Upper lobe of left lung (tissue), 6 donors: Measurements from ENCODE around the gene PCNX3. TPM values are rescaled to one million over a fixed set of nuclear protein-coding genes. Genes with fewer than 3 reads are reported as not detected.

Experiments used
- ATAC-seq, 2 donors: fragments of 200-7000 bp; cut with Tn5 transposase; one replicate each; pipeline ENCODE4 v1.9.1; 2022; ENCODE audit warnings: mild to moderate bottlenecking in 2 of 2, moderate library complexity in 2 of 2; ENCODE audit not compliant: low FRiP score in 2 of 2
- DNase-seq, 2 donors: peaks; one replicate each; pipeline ENCODE4 v3.0.0-alpha.2; 2019 to 2020
- H3K27ac ChIP-seq, 4 donors: fragments of 200-600 bp; sonication (generic); one replicate each; pipeline ENCODE4 v1.5.1; 2016 to 2019
- H3K27me3 ChIP-seq, 4 donors: fragments of 200-600 bp; sonication (generic); one replicate each; pipeline ENCODE4 v1.5.1; 2017 to 2019
- H3K36me3 ChIP-seq, 4 donors: fragments of 200-600 bp; sonication (generic); one replicate each; pipeline ENCODE4 v1.5.1; 2016 to 2019
- H3K4me1 ChIP-seq, 4 donors: fragments of 200-600 bp; sonication (generic); one replicate each; pipeline ENCODE4 v1.5.1; 2018 to 2019
- H3K4me3 ChIP-seq, 4 donors: fragments of 200-600 bp; sonication (generic); one replicate each; pipeline ENCODE4 v1.5.1; 2017 to 2019; ENCODE audit warnings: mild to moderate bottlenecking in 2 of 4, moderate library complexity in 1 of 4
- H3K9me3 ChIP-seq, 4 donors: fragments of 200-600 bp; sonication (generic); one replicate each; pipeline ENCODE4 v1.5.1; 2018 to 2019
- EP300 ChIP-seq, 4 donors: sonication (generic); formaldehyde crosslinking; IDR thresholded peaks; one replicate each; pipeline ENCODE4 v1.5.1; 2017; ENCODE audit warnings: antibody characterized with exemption in 4 of 4, control low read depth in 2 of 4
- POLR2A ChIP-seq, 4 donors: fragments of 450-650 bp; IDR thresholded peaks; one replicate each; pipeline ENCODE4 v1.5.1; 2016 to 2017; ENCODE audit warnings: antibody characterized with exemption in 4 of 4, mild to moderate bottlenecking in 2 of 4
- POLR2AphosphoS5 ChIP-seq, 2 donors: sonication (generic); formaldehyde crosslinking; IDR thresholded peaks; one replicate each; pipeline ENCODE4 v1.5.1; 2017; ENCODE audit warnings: antibody characterized with exemption in 2 of 2
- WGBS, 2 donors: methylation state at CpG; one replicate each; pipeline ENCODE4 v1.1.5; 2017 to 2018; 5-methylcytosine and 5-hydroxymethylcytosine counted together
- total RNA-seq, 6 donors: library from RNA; depleted of rRNA in 4 of 6; stranded (reverse); fragments of >200 nt in 4 of 6; gene quantifications; one replicate each; pipeline versions ENCODE4 v1.1.0 to v1.2.1, GENCODE V29; 2016 to 2021
- TF ChIP-seq, protein P1 (sequence below), 6 experiments: fragments of 450-650 bp in 4 of 6; fragments of 200-600 bp in 2 of 6; sonication (generic) in 2 of 6; IDR thresholded peaks; one replicate each; pipeline ENCODE4 v1.5.1; 2016 to 2019; ENCODE audit warnings: antibody characterized with exemption in 6 of 6
- donor health status: DM: no; HTN: no; CAD: no; lungs with moderate emphysema.
- donor health status: DM: no; HTN: yes; CAD: no; lungs with severe emphysema.

PCNX3 gene
- total RNA-seq, 6 donors from 2014 or later, result 26.7 to 63.9 (median 43.9) TPM

GRCh38 chr11:65579291-65579690 is 36.3 kb upstream of the PCNX3 start:
- TF ChIP-seq POLR2AphosphoS5 (IDR thresholded peaks at IDR 0.05) (no peak), POLR2A (IDR thresholded peaks at IDR 0.05) (no peak), EP300 (IDR thresholded peaks at IDR 0.05) (no peak)
- TF ChIP-seq, protein P1, sequence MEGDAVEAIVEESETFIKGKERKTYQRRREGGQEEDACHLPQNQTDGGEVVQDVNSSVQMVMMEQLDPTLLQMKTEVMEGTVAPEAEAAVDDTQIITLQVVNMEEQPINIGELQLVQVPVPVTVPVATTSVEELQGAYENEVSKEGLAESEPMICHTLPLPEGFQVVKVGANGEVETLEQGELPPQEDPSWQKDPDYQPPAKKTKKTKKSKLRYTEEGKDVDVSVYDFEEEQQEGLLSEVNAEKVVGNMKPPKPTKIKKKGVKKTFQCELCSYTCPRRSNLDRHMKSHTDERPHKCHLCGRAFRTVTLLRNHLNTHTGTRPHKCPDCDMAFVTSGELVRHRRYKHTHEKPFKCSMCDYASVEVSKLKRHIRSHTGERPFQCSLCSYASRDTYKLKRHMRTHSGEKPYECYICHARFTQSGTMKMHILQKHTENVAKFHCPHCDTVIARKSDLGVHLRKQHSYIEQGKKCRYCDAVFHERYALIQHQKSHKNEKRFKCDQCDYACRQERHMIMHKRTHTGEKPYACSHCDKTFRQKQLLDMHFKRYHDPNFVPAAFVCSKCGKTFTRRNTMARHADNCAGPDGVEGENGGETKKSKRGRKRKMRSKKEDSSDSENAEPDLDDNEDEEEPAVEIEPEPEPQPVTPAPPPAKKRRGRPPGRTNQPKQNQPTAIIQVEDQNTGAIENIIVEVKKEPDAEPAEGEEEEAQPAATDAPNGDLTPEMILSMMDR (IDR thresholded peaks at IDR 0.05), result no peak
- Histone ChIP-seq H3K27me3 (no peaks in the 10 kb centered on the region), H3K9me3 (no peaks in the 10 kb centered on the region), H3K36me3 (peaks cover 0 to 56% (median 38%) of the 10 kb centered on the region in 4 donors), H3K27ac (peak overlapping the region in 2 of 4 donors; percentile 93 to 98), H3K4me3 (no peak overlapping the region), H3K4me1 (peaks cover 29 to 44% (median 41%) of the 10 kb centered on the region in 4 donors)
- no peak for DNase-seq
- 77 to 90% methylated on average over 4 of the region's 4 CpGs for WGBS, 2 donors
- no peak for ATAC-seq

- H3K27me3 ChIP-seq, result no peaks in the 10 kb centered on the region
- DNase-seq, result peak in 1 of 2 donors; percentile 64
- H3K9me3 ChIP-seq, result no peaks in the 10 kb centered on the region
- no peak overlapping the region for H3K27ac ChIP-seq
- TF ChIP-seq, protein P1 (IDR thresholded peaks at IDR 0.05), result no peak
- TF ChIP-seq POLR2A (IDR thresholded peaks at IDR 0.05), result no peak
- TF ChIP-seq POLR2AphosphoS5 (IDR thresholded peaks at IDR 0.05), result no peak
- TF ChIP-seq EP300 (IDR thresholded peaks at IDR 0.05), result no peak
- H3K4me1 ChIP-seq, result peaks cover 24 to 36% (median 33%) of the 10 kb centered on the region in 4 donors
- no peak for ATAC-seq
- H3K36me3 ChIP-seq, result peaks cover 0 to 62% (median 44%) of the 10 kb centered on the region in 4 donors
- 94 to 97% methylated on average over 13 to 19 of the region's 19 CpGs for WGBS, 2 donors
- H3K4me3 ChIP-seq, result no peak overlapping the region
Observed at GRCh38 chr11:65580031-65580692, 35.4 kb upstream of the PCNX3 start.

DNA sequence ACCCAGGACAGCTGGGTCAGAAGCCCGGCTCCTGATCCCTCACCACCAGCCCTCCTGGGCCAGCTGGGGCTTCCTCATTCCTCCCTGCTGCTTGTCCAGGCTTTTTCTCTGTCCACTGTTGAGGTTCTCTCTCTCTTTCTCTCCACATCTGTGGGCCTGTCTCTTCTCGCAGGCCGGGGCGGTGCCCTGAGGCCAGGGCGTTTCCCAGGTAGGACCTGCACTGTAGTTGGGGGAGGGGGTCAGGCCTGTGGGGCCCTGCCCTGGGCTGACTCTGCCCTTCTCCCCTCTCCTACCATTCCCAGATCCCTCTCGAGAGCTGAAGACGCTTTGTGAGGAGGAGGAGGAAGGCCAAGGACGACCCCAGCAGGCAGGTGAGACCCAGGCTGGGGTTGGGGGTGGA is 34.8 kb upstream of the PCNX3 start:
- no peak for TF ChIP-seq EP300 (IDR thresholded peaks at IDR 0.05)
- TF ChIP-seq POLR2AphosphoS5 (IDR thresholded peaks at IDR 0.05), result no peak
- TF ChIP-seq POLR2A (IDR thresholded peaks at IDR 0.05), result no peak
- TF ChIP-seq, protein P1 (IDR thresholded peaks at IDR 0.05), result no peak
- H3K27ac ChIP-seq, result no peak overlapping the region
- no peak for ATAC-seq
- 95 to 98% methylated on average over 5 to 8 of the region's 8 CpGs for WGBS, 2 donors
- no peak overlapping the region for H3K4me3 ChIP-seq
- DNase-seq, result peak in 1 of 2 donors; percentile 56
- peaks cover 21 to 32% (median 30%) of the 10 kb centered on the region in 4 donors for H3K4me1 ChIP-seq
- peaks cover 0 to 66% (median 49%) of the 10 kb centered on the region in 4 donors for H3K36me3 ChIP-seq
- no peaks in the 10 kb centered on the region for H3K9me3 ChIP-seq
- H3K27me3 ChIP-seq, result no peaks in the 10 kb centered on the region

DNA sequence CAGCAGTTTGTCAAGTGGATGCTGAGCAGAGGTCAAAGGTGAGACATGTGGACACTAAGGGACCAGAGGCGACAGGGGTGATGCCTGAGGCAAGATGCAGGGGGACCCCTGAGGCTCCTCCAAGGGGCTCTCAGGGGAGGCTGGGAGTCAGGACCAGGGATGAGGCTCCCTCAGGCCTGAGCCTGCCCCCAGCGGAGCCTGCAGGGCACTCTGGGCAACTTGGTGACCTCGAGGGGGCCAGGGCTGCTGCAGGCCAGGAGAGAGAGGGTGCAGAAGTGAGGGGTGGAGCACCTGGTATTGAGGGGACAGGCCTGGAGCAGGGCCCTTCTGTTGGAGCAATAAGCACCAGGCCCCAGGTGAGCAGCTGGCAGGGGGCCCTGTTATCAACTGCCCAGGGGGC is 33.6 kb upstream of the PCNX3 start:
- peaks cover 0 to 78% (median 52%) of the 10 kb centered on the region in 4 donors for H3K36me3 ChIP-seq
- 95 to 100% methylated on average over 3 of the region's 3 CpGs for WGBS, 2 donors
- no peak for DNase-seq

More for the DNA sequence above, 33.6 kb upstream of the PCNX3 start:
- no peak overlapping the region for H3K4me3 ChIP-seq
- peak overlapping the region in 1 of 4 donors; percentile 14 for H3K27ac ChIP-seq
- no peak for ATAC-seq
- H3K9me3 ChIP-seq, result no peaks in the 10 kb centered on the region
- H3K27me3 ChIP-seq, result no peaks in the 10 kb centered on the region
- H3K4me1 ChIP-seq, result peaks cover 20 to 34% (median 28%) of the 10 kb centered on the region in 4 donors
- TF ChIP-seq, protein P1 (IDR thresholded peaks at IDR 0.05), result no peak
- TF ChIP-seq EP300 (IDR thresholded peaks at IDR 0.05) (no peak), POLR2A (IDR thresholded peaks at IDR 0.05) (no peak), POLR2AphosphoS5 (IDR thresholded peaks at IDR 0.05) (no peak)
